ENCODE data around the gene P2RX6.

DNA sequence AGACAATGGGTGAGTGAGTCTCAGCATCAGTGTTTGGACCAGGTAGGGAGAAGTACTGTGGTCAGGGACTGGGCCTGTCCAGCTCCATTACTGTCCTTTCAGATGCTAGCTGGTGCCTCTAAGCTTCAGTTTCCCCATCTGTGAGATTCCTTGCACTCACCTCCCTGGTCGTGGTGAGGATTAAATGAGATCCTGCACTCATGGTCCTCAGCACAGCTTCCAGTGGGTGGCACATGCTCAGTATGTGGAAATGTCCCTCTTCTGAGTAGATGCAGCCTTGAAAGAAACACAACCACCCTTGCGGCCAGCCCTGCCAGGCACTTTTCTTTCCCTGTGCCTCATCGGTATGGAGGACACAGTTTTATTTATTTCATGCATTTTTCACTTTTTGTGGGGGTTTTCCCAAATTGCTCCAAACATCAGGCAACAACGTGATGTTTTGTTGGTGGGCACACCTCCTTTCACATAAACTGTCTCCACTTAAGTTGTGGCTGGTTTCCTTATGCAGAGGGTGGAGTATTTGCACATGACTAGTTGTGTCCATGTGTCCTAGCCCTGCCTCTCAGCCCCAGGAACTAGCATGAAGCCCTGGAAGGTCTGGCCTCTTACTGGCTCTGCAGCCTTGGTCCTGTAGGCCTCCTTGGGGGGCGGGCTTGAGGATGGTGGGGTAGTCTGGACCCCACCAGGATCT, 31.7 kb upstream of the P2RX6 start:
- TF ChIP-seq, protein P1, sequence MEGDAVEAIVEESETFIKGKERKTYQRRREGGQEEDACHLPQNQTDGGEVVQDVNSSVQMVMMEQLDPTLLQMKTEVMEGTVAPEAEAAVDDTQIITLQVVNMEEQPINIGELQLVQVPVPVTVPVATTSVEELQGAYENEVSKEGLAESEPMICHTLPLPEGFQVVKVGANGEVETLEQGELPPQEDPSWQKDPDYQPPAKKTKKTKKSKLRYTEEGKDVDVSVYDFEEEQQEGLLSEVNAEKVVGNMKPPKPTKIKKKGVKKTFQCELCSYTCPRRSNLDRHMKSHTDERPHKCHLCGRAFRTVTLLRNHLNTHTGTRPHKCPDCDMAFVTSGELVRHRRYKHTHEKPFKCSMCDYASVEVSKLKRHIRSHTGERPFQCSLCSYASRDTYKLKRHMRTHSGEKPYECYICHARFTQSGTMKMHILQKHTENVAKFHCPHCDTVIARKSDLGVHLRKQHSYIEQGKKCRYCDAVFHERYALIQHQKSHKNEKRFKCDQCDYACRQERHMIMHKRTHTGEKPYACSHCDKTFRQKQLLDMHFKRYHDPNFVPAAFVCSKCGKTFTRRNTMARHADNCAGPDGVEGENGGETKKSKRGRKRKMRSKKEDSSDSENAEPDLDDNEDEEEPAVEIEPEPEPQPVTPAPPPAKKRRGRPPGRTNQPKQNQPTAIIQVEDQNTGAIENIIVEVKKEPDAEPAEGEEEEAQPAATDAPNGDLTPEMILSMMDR (IDR thresholded peaks at IDR 0.05 in 4 of 5, conservative IDR thresholded peaks at IDR 0.05 in 1 of 5): no peak
- TF ChIP-seq POLR2A (IDR thresholded peaks at IDR 0.05): no peak

Measured in gastrocnemius medialis (tissue), 4 donors.